GM21737 (cell line): ENCODE measurements around the gene LRRC43.
"Not testable (repeated sequence)": the region's sequence is repeated elsewhere in the genome, so short reads cannot be mapped to it uniquely, and the experiment has no call there.

Experiments used
- ATAC-seq: cut with Tn5 transposase; IDR thresholded peaks from one replicate; pipeline ENCODE4 v1.9.1; 2021; ENCODE audit warnings: mild to moderate bottlenecking, moderate library complexity; ENCODE audit not compliant: unreplicated experiment

LRRC43 gene

GRCh38 chr12:122155705-122156104, 27.2 kb upstream of the LRRC43 start:
- ATAC-seq = no peak

GRCh38 chr12:122158700-122159285, 24.1 kb upstream of the LRRC43 start:
- ATAC-seq = no peak

GRCh38 chr12:122159882-122160281, 23.0 kb upstream of the LRRC43 start:
- ATAC-seq = no peak

GRCh38 chr12:122160761-122161160, 22.2 kb upstream of the LRRC43 start:
- ATAC-seq = no peak

GRCh38 chr12:122161682-122162081, 21.2 kb upstream of the LRRC43 start:
- no peak for ATAC-seq

DNA sequence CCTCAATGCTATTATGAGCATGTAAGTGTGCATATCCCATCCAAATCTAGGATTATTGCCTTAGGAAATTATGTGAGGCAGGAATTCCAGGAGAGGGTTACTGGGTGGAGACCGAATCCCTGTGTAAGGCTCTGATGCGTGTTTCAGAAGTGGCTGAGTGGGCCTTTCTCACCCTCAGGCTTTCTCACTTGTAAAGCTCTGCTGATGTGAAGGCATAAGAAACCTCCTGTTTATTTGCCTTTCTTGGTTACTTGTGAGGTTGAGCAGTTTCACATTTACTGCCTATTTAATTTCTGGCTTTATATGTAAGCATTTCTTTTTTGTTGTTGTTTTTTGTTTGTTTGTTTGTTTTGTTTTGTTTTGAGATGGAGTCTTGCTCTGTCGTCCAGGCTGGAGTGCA, 19.9 kb upstream of the LRRC43 start:
- no peak for ATAC-seq

DNA sequence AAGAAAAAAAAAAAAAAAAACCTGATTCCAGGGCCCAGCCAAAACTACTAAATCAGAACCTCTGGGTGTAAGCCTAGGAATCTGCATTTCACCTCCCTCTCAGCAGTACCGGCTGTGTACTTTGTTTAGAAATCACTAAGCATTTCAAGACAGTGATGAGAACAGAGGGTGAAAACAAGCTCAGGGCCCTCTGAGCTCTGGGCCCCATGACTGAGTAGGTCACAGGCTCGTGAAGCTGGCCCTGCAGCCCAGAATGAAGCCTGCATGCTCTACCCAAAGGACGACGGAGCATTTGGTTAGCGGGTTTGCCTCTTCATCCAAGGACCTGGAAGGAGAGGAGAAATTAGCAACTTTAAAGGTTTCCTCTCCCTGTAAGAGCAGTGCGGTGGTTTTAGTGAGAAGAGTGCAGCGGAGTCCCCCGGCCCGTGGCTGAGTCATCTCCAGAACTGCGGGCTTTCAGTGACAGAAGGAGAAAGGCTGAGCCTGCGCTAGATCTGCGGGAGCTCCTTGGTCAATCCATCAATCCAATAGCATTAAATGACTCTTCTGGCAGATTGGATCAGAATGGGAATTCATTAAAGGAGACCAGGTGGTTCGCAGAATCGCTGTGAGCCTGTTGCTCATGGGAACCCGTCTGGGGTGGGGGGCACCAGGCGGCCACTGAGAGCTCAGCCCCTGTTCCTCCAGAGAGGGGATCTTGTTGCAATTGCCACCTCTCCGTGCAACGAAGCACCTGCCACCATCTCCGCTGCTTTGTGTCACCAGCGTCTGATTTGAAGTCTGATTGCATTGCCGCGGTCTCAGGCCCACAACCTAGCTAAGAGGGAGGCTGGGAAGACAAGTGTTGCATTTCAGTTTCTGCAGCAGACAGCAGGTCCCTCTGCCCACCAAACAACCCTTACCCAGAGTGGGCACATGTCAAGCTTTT, 16.2 kb upstream of the LRRC43 start:
- ATAC-seq = no peak

- no peak for ATAC-seq
These were observed 15.5 kb upstream of the LRRC43 start for GRCh38 chr12:122167356-122167925.

- ATAC-seq = no peak
These were observed 14.4 kb upstream of the LRRC43 start for GRCh38 chr12:122168492-122168891.

GRCh38 chr12:122171399-122171798, 11.5 kb upstream of the LRRC43 start:
- ATAC-seq = no peak

- ATAC-seq = no peak
These were observed 10.5 kb upstream of the LRRC43 start for GRCh38 chr12:122172262-122172939.

DNA sequence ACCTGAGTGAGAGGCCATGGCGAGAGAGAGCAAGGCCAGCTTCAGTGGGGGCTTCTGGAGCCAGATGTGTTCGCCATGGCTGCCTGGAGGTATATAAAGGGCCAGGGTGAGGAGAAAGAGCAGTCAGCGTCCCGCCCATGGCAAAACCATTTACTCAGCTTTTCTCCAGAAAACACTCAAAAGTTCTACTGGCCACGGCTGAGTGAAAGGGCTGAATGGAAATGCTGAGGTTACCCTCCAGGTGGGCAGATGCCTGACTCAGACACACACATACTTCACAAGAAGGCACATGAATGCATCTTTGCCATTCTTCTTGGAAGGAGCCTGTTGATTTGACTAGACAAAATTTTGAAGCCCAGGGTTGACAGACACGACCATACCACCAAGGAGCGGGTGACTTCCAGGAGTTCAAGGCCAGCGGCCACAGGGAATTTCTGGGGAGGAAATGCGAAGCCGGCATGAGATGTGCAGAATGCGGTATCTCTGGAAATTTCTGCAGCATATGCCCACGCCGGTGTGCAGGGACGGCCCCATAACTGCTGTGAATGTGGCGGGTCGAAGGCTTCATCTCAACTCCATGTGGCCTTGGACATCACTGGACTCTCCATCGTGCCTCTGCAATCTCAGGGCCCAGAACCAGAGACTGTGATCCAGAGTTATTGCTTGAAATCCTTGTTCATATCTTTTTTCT, 8.6 kb upstream of the LRRC43 start, which contains the start of gene IL31:
Gene IL31, minus strand, starts transcription at position 67 of the 691 bp plus-strand sequence. Its CDS starts 49 bp downstream, at position 18.
- no peak for ATAC-seq

- not testable (repeated sequence) for ATAC-seq
These were observed 6.5 kb upstream of the LRRC43 start for GRCh38 chr12:122176473-122176872.

DNA sequence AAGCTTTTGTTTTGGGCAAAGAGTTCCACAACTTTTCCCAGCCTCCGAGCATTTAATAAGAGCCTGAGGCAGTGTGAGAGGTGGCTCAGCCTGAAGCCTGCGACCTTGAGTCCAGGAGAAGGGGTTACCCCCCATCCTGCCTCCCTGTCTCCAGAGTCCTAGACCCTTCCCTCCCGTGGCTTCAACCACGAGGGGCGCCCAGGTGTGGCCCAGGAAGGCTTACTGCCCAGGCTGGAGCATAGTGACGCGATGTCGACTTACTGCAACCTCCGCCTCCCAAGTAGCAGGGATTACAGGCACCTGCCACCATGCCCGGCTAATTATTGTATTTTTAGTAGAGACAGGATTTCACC, 641 bp downstream of the LRRC43 start:
- ATAC-seq = no peak

GRCh38 chr12:122184517-122184916, 1.6 kb downstream of the LRRC43 start:
- ATAC-seq = no peak

DNA sequence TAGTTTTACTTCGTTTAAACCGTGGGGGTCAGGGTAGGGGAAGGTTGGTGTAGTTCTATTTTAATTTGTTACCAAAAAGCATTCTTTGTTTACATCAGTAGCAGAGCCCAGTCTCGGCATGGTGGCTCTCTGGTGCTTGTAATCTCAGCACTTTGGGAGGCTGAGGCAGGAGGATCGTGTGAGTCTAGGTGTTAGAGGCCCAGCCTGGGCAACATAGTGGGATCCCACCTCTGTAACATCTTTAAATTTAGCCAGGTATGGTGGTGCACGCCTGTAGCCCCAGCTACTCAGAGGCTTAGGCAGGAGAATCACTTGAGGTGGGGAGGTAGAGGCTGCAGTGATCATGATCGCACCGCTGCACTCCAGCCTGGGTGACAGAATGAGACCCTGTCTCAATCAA, 2.2 kb downstream of the LRRC43 start:
- ATAC-seq = no peak

DNA sequence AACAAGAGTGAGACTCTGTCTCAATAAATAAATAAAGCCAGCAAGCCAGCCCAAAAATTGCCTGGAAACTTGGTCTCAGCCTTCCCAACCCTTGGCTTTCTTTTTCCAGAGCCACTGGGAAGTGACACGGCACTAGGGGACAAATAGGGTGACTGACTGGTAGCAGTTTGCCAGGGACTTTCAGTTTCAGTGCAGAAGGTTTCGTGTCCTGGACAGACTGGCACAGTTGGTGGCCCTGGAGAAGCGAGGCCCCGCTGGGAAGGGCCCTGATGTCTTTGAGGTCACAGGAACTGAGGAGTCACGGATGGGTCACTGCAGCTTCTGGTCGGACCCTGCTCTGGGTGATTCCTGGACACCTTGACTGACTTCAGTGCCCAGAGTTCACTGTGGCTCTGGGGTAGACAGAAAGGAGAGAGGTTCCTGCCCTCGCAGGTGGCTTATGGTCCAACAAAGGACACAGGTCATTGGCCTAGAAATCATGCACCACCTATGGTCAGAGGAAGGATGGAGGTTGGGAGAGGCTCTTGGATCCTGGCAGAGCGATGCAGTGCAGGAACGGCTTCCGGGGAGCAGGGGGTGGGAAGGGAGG, 2.7 kb downstream of the LRRC43 start:
- ATAC-seq = no peak

DNA sequence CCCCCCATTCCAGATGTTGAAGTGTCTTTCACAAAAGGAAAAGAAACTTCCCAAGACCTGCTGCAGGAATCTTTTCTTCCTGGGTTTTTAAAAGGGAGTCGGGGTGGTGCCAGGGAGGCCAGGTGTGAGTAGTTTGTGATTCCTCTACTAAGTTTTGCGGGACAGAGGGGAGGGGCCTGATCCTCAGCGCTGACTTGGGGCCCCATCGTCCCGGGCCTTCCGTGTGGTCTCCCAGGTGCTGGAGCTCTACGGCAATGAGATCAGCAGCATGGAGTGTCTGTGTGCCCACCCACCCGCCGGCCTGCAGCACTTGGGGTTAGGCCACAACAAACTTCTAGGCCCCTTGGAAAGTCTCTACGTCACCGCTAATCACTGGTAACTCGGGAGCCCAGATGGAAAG, 4.5 kb downstream of the LRRC43 start:
- no peak for ATAC-seq

- no peak for ATAC-seq
These were observed 6.9 kb downstream of the LRRC43 start for GRCh38 chr12:122189626-122190475.
